ENCODE measurements around the gene SPANXN3.
"Not testable (repeated sequence)": the region's sequence is repeated elsewhere in the genome, so short reads cannot be mapped to it uniquely, and the experiment has no call there.

DNA sequence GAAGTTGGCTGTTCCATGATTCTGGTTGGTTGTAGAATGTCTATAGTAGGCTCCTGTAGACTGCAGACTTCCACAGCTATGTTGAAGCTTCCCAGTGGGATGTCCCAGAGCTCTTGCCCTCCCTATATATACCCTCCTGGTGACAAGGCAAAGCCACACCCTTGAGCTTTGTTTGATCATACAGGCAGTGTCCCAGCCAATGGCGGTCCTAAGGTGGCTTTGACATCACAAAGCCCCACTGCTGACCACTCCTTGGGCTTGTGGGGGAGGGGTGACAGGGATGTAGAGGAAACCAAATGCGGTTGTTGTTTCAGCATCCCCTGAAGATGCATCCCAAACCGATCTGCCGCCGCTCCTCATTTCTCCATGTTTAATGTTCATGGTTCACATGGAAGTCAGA, at the start of gene SPANXN3:
- TF ChIP-seq CTCF, POLR2A (IDR thresholded peaks at IDR 0.05): not testable (repeated sequence)

Data from lower leg skin (tissue), 3 donors.